CD4-positive, alpha-beta memory T cell (primary cell): ENCODE data around the gene ATP10B. TPM values are rescaled to one million over a fixed set of nuclear protein-coding genes. Genes with fewer than 3 reads are reported as not detected.

Experiments used
- CTCF ChIA-PET: fragments of 350-600 bp; sonication (Branson Sonifier 250); formaldehyde crosslinking; loops from one replicate; lab custom pipeline; 2021; ENCODE audit warnings: inconsistent platforms; ENCODE audit not compliant: partially characterized antibody; lab: Charles Lee
- POLR2A ChIA-PET: fragments of 350-600 bp; sonication (Branson Sonifier 250); formaldehyde crosslinking; loops from one replicate; lab custom pipeline; 2021; ENCODE audit not compliant: partially characterized antibody; lab: Charles Lee
- DNase-seq, 5 donors: peaks; one replicate each; pipeline versions ENCODE4 v3.0.0 to v3.0.0-alpha.2; 2020 to 2022; ENCODE audit warnings: mixed read lengths in 1 of 5
- H3K27ac ChIP-seq: one replicate; pipeline ENCODE4 v1.7.0; 2013; ENCODE audit warnings: low read depth, low read length
- H3K27me3 ChIP-seq: 2 replicates; pipeline ENCODE4 v1.7.0; 2013; ENCODE audit warnings: mild to moderate bottlenecking, low read length, moderate library complexity; ENCODE audit not compliant: insufficient read depth
- H3K36me3 ChIP-seq: 2 replicates; pipeline ENCODE4 v1.7.0; 2013; ENCODE audit warnings: mild to moderate bottlenecking, low read length, moderate library complexity; ENCODE audit not compliant: insufficient read depth
- H3K4me1 ChIP-seq: 2 replicates; pipeline ENCODE4 v1.7.0; 2013; ENCODE audit warnings: mild to moderate bottlenecking, low read length, moderate library complexity; ENCODE audit not compliant: insufficient read depth
- H3K4me3 ChIP-seq, 2 donors: one replicate each; pipeline ENCODE4 v1.7.0; 2013; ENCODE audit warnings: low read length in 2 of 2, mild to moderate bottlenecking in 1 of 2
- H3K9me3 ChIP-seq, 2 donors: one replicate each; pipeline ENCODE4 v1.7.0; 2013; ENCODE audit warnings: low read length in 2 of 2, control low read depth in 1 of 2; ENCODE audit not compliant: control insufficient read depth in 1 of 2
- H3K27ac Mint-ChIP-seq, 7 donors: one replicate each; pipeline ENCODE4 v1.8.0; 2020 to 2021; ENCODE audit warnings: mixed read lengths in 7 of 7, mild to moderate bottlenecking in 6 of 7, inconsistent platforms in 3 of 7, moderate library complexity in 3 of 7
- H3K27me3 Mint-ChIP-seq, 2 donors: one replicate each; pipeline ENCODE4 v1.8.0; 2020 to 2021; ENCODE audit warnings: mixed read lengths in 2 of 2
- H3K36me3 Mint-ChIP-seq, 2 donors: one replicate each; pipeline ENCODE4 v1.8.0; 2020 to 2021; ENCODE audit warnings: mixed read lengths in 2 of 2, inconsistent platforms in 1 of 2, mild to moderate bottlenecking in 1 of 2
- H3K4me1 Mint-ChIP-seq, 4 donors: one replicate each; pipeline ENCODE4 v1.8.0; 2020 to 2021; ENCODE audit warnings: mixed read lengths in 4 of 4, mild to moderate bottlenecking in 1 of 4
- H3K4me3 Mint-ChIP-seq, 8 donors: one replicate each; pipeline ENCODE4 v1.8.0; 2020 to 2021; ENCODE audit warnings: mixed read lengths in 8 of 8, mild to moderate bottlenecking in 7 of 8, moderate library complexity in 6 of 8, inconsistent platforms in 3 of 8
- H3K9me3 Mint-ChIP-seq, 8 donors: one replicate each; pipeline ENCODE4 v1.8.0; 2020 to 2021; ENCODE audit warnings: mixed read lengths in 8 of 8, mild to moderate bottlenecking in 5 of 8, inconsistent platforms in 3 of 8, moderate library complexity in 1 of 8
- intact Hi-C: fragments of 100-400 bp; cut with micrococcal nuclease; formaldehyde crosslinking; loops from one replicate; pipeline ENCODE4 v1.15.1; 2023
- polyA plus RNA-seq, 2 donors: library from polyadenylated mRNA; unstranded; fragments of 300-500 nt; fragmentation: Illumina TruSeq; gene quantifications; one replicate each; pipeline ENCODE4 v1.2.3, GENCODE V29; 2021
- total RNA-seq, 2 experiments: library from RNA; stranded (reverse); gene quantifications; one replicate each; pipeline ENCODE4 v1.2.3, GENCODE V29; 2021

The ATP10B gene
- total and polyA plus RNA-seq, 4 experiments from 2014 or later = not detected

GRCh38 chr5:160843240-160843639 lies 8.8 kb downstream of the ATP10B start:
- Mint-ChIP-seq H3K36me3 (no peaks in the 10 kb centered on the region), H3K9me3 (peaks cover 0 to 2% (median 0%) of the 10 kb centered on the region in 8 donors), H3K4me3 (peak overlapping the region in 1 of 8 donors; percentile 45), H3K27me3 (peaks cover 2 to 4% of the 10 kb centered on the region in 2 donors), H3K4me1 (no peaks in the 10 kb centered on the region), H3K27ac (no peak overlapping the region)
- POLR2A ChIA-PET = no interaction called here
- H3K27me3 ChIP-seq = peaks cover 3% of the 10 kb centered on the region
- no peak overlapping the region for H3K27ac ChIP-seq
- H3K36me3 ChIP-seq = no peaks in the 10 kb centered on the region
- H3K4me1 ChIP-seq = no peaks in the 10 kb centered on the region
- CTCF ChIA-PET = no interaction called here
- DNase-seq = no peak
- intact Hi-C loops = no loop called here
- H3K9me3 ChIP-seq = no peaks in the 10 kb centered on the region
- no peak overlapping the region for H3K4me3 ChIP-seq

GRCh38 chr5:160837749-160838593 lies 14.0 kb downstream of the ATP10B start:
- no peaks in the 10 kb centered on the region for H3K36me3 Mint-ChIP-seq
- H3K27ac Mint-ChIP-seq = no peak overlapping the region
- Histone ChIP-seq H3K27ac (no peak overlapping the region), H3K9me3 (no peaks in the 10 kb centered on the region), H3K4me1 (no peaks in the 10 kb centered on the region), H3K36me3 (no peaks in the 10 kb centered on the region), H3K4me3 (no peak overlapping the region), H3K27me3 (peaks cover 3% of the 10 kb centered on the region)
- ChIA-PET POLR2A (no interaction called here), CTCF (no interaction called here)
- no peak overlapping the region for H3K4me3 Mint-ChIP-seq
- intact Hi-C loops = no loop called here
- peaks cover 0 to 6% of the 10 kb centered on the region in 2 donors for H3K27me3 Mint-ChIP-seq
- DNase-seq = no peak
- peaks cover 2 to 8% (median 6%) of the 10 kb centered on the region in 8 donors for H3K9me3 Mint-ChIP-seq
- H3K4me1 Mint-ChIP-seq = no peaks in the 10 kb centered on the region

- Histone ChIP-seq H3K4me3 (no peak overlapping the region), H3K4me1 (no peaks in the 10 kb centered on the region), H3K27ac (no peak overlapping the region), H3K27me3 (peaks cover 3% of the 10 kb centered on the region), H3K36me3 (no peaks in the 10 kb centered on the region), H3K9me3 (no peaks in the 10 kb centered on the region)
- no peaks in the 10 kb centered on the region for H3K4me1 Mint-ChIP-seq
- H3K36me3 Mint-ChIP-seq = no peaks in the 10 kb centered on the region
- DNase-seq = no peak
- ChIA-PET CTCF (no interaction called here), POLR2A (no interaction called here)
- intact Hi-C loops = no loop called here
- peaks cover 4 to 14% (median 12%) of the 10 kb centered on the region in 8 donors for H3K9me3 Mint-ChIP-seq
- peaks cover 0 to 6% of the 10 kb centered on the region in 2 donors for H3K27me3 Mint-ChIP-seq
- no peak overlapping the region for H3K4me3 Mint-ChIP-seq
- no peak overlapping the region for H3K27ac Mint-ChIP-seq
These were observed 14.8 kb downstream of the ATP10B start for GRCh38 chr5:160837211-160837610.

- intact Hi-C loops = no loop called here
- no peaks in the 10 kb centered on the region for H3K36me3 Mint-ChIP-seq
- peaks cover 0 to 3% of the 10 kb centered on the region in 2 donors for H3K27me3 Mint-ChIP-seq
These were observed 16.0 kb downstream of the ATP10B start for GRCh38 chr5:160835818-160836528.

GRCh38 chr5:160835376-160835775 lies 16.6 kb downstream of the ATP10B start:
- Histone ChIP-seq H3K4me3 (no peak overlapping the region), H3K36me3 (no peaks in the 10 kb centered on the region), H3K9me3 (no peaks in the 10 kb centered on the region), H3K27ac (no peak overlapping the region), H3K27me3 (peaks cover 3% of the 10 kb centered on the region), H3K4me1 (no peaks in the 10 kb centered on the region)
- Mint-ChIP-seq H3K9me3 (peaks cover 4 to 14% (median 12%) of the 10 kb centered on the region in 8 donors), H3K27me3 (peaks cover 0 to 3% of the 10 kb centered on the region in 2 donors), H3K4me3 (no peak overlapping the region), H3K27ac (no peak overlapping the region), H3K36me3 (no peaks in the 10 kb centered on the region), H3K4me1 (no peaks in the 10 kb centered on the region)
- no peak for DNase-seq
- intact Hi-C loops = no loop called here
- ChIA-PET POLR2A (no interaction called here), CTCF (no interaction called here)

More at GRCh38 chr5:160835818-160836528, 16.0 kb downstream of the ATP10B start:
- no peak overlapping the region for H3K4me3 ChIP-seq
- Mint-ChIP-seq H3K4me3 (no peak overlapping the region), H3K27ac (no peak overlapping the region), H3K9me3 (peaks cover 4 to 14% (median 12%) of the 10 kb centered on the region in 8 donors), H3K4me1 (no peaks in the 10 kb centered on the region)
- no peak overlapping the region for H3K27ac ChIP-seq
- H3K36me3 ChIP-seq = no peaks in the 10 kb centered on the region
- no peak for DNase-seq
- no peaks in the 10 kb centered on the region for H3K4me1 ChIP-seq
- H3K9me3 ChIP-seq = no peaks in the 10 kb centered on the region
- ChIA-PET CTCF (no interaction called here), POLR2A (no interaction called here)
- H3K27me3 ChIP-seq = peaks cover 3% of the 10 kb centered on the region

- peaks cover 4 to 22% (median 12%) of the 10 kb centered on the region in 8 donors for H3K9me3 Mint-ChIP-seq
- Histone ChIP-seq H3K9me3 (no peaks in the 10 kb centered on the region), H3K27ac (no peak overlapping the region), H3K36me3 (no peaks in the 10 kb centered on the region), H3K4me3 (no peak overlapping the region), H3K4me1 (no peaks in the 10 kb centered on the region), H3K27me3 (peaks cover 2% of the 10 kb centered on the region)
- DNase-seq = no peak
- H3K27ac Mint-ChIP-seq = no peak overlapping the region
- POLR2A ChIA-PET = no interaction called here
- intact Hi-C loops = no loop called here
- H3K4me3 Mint-ChIP-seq = no peak overlapping the region
- H3K36me3 Mint-ChIP-seq = no peaks in the 10 kb centered on the region
- H3K4me1 Mint-ChIP-seq = no peaks in the 10 kb centered on the region
- CTCF ChIA-PET = no interaction called here
- H3K27me3 Mint-ChIP-seq = peaks cover 0 to 2% of the 10 kb centered on the region in 2 donors
These were observed 18.2 kb downstream of the ATP10B start for GRCh38 chr5:160833806-160834205.

- no peaks in the 10 kb centered on the region for H3K4me1 Mint-ChIP-seq
- Histone ChIP-seq H3K9me3 (peaks cover 0 to 2% of the 10 kb centered on the region in 2 donors), H3K4me3 (no peak overlapping the region), H3K4me1 (no peaks in the 10 kb centered on the region), H3K36me3 (no peaks in the 10 kb centered on the region), H3K27me3 (no peaks in the 10 kb centered on the region), H3K27ac (no peak overlapping the region)
- POLR2A ChIA-PET = no interaction called here
- intact Hi-C loops = no loop called here
- CTCF ChIA-PET = no interaction called here
- peaks cover 4 to 28% (median 18%) of the 10 kb centered on the region in 8 donors for H3K9me3 Mint-ChIP-seq
- H3K4me3 Mint-ChIP-seq = no peak overlapping the region
- H3K27me3 Mint-ChIP-seq = no peaks in the 10 kb centered on the region
- DNase-seq = no peak
- no peak overlapping the region for H3K27ac Mint-ChIP-seq
- H3K36me3 Mint-ChIP-seq = no peaks in the 10 kb centered on the region
These were observed 20.2 kb downstream of the ATP10B start for GRCh38 chr5:160831801-160832200.
